Measurements from ENCODE around the gene VIT.

DNA sequence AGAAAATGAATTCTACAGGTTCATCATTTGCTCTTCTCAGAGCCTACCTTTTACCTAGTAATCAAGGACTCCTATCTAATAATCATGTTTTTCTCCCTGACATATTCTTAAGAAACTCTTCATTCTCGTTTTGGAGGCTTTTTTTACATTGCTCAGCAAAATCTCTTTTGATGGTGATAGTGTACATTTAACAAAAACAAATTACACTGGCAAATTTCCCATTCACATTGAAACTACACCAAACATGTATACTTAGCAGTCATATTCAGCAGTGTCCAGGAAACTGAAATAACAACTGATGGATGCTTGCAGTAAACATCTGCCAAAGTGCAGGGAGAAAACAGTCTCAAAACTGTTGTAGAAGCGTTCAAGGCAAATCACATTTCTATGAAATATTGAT, 4.4 kb upstream of the VIT start:
- TF ChIP-seq, protein P1, sequence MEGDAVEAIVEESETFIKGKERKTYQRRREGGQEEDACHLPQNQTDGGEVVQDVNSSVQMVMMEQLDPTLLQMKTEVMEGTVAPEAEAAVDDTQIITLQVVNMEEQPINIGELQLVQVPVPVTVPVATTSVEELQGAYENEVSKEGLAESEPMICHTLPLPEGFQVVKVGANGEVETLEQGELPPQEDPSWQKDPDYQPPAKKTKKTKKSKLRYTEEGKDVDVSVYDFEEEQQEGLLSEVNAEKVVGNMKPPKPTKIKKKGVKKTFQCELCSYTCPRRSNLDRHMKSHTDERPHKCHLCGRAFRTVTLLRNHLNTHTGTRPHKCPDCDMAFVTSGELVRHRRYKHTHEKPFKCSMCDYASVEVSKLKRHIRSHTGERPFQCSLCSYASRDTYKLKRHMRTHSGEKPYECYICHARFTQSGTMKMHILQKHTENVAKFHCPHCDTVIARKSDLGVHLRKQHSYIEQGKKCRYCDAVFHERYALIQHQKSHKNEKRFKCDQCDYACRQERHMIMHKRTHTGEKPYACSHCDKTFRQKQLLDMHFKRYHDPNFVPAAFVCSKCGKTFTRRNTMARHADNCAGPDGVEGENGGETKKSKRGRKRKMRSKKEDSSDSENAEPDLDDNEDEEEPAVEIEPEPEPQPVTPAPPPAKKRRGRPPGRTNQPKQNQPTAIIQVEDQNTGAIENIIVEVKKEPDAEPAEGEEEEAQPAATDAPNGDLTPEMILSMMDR (IDR thresholded peaks at IDR 0.05 in 8 of 11, conservative IDR thresholded peaks at IDR 0.05 in 3 of 11), result no peak
- no peak for TF ChIP-seq POLR2A (IDR thresholded peaks at IDR 0.05)

Data from spleen (tissue), 7 donors.